Measurements from ENCODE around the gene SMIM1.
"Not testable (repeated sequence)": the region's sequence is repeated elsewhere in the genome, so short reads cannot be mapped to it uniquely, and the experiment has no call there.

The SMIM1 gene

GRCh38 chr1:3736708-3737107 is 35.8 kb upstream of the SMIM1 start:
- no peak for DNase-seq (ENCODE audit: low read depth)

DNA sequence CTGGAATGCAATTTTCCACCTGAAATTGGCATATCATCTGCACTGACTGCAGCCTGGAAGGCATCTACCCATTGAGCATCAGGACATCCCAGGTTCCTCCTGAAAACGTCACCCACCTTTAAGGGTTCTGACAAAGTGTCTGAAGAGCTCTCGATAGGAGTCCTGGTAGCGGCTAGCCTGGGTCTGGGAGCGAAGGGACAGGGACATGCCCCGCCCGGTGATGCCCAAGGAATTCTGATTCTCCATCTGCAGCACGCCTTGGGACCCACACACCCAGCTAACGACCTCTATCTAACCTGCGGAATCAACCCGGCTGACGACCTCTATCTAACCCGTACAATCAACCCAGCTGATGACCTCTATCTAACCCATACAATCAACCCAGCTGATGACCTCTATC is 33.6 kb upstream of the SMIM1 start:
- DNase-seq (ENCODE audit: low read depth), result no peak

DNA sequence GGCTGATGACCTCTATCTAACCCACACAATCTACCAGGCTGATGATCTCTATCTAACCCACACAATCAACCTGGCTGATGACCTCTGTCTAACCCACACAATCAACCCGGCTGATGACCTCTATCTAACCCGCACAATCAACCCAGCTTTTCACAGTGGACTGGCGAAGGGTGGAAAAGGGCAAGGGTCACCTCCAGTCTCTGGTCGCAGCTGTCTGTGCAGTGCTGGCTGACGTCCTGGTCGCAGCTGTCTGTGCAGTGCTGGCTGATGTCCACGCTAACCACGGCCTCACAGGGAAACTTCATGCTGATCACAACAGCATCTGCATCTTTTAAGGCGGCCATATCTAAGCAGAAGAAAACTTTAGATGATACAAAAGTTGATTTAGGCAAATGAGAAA is 32.5 kb upstream of the SMIM1 start:
- DNase-seq (ENCODE audit: low read depth), result no peak

- DNase-seq (ENCODE audit: low read depth), result no peak
Measured at GRCh38 chr1:3740752-3741151, 31.8 kb upstream of the SMIM1 start.

- no peak for DNase-seq (ENCODE audit: low read depth)
Measured at GRCh38 chr1:3741566-3742438, 30.7 kb upstream of the SMIM1 start.

GRCh38 chr1:3742439-3743298 is 29.9 kb upstream of the SMIM1 start:
- no peak for DNase-seq (ENCODE audit: low read depth)

- no peak for DNase-seq (ENCODE audit: low read depth)
Measured at GRCh38 chr1:3743421-3743820, 29.1 kb upstream of the SMIM1 start.

DNA sequence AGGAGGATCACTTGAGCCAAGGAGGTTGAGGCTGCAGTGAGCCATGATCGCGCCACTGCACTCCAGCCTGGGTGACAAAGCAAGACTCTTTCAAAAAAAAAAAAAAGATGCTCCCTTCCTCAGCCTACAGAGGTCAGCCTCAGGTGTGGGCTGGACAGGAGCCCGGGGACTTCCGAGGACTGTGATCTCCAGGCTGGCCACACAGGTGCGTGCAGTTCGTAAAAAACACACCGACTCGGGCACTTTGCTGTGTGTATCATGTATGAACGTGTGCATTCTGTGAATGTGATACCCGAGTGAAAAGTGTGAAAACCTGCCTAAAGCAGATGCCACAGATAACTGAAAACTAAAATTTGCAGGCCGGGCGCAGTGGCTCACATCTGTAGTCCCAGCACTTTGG is 28.7 kb upstream of the SMIM1 start:
- no peak for DNase-seq (ENCODE audit: low read depth)

- no peak for DNase-seq (ENCODE audit: low read depth)
Measured at GRCh38 chr1:3744646-3745045, 27.9 kb upstream of the SMIM1 start.

DNA sequence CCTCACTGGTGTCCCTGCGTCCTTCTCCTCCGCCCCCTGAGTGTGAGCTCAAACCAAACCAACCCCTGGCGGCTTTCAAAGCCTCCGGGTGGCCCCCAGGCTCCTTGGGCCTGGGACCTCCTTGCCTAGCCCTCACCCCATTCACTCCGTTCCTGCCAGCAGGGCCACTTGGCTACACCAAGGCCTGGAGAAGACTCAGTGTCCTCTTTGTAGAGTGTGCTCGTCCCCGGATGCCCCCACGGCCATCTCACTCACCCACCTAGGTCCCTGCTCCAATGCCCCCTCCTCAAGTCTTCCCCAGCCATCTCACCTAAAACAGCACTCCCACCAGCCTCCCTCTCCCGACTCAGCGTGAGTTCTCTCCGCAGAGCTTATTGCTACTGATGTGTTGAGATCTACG is 27.5 kb upstream of the SMIM1 start:
- no peak for DNase-seq (ENCODE audit: low read depth)

DNA sequence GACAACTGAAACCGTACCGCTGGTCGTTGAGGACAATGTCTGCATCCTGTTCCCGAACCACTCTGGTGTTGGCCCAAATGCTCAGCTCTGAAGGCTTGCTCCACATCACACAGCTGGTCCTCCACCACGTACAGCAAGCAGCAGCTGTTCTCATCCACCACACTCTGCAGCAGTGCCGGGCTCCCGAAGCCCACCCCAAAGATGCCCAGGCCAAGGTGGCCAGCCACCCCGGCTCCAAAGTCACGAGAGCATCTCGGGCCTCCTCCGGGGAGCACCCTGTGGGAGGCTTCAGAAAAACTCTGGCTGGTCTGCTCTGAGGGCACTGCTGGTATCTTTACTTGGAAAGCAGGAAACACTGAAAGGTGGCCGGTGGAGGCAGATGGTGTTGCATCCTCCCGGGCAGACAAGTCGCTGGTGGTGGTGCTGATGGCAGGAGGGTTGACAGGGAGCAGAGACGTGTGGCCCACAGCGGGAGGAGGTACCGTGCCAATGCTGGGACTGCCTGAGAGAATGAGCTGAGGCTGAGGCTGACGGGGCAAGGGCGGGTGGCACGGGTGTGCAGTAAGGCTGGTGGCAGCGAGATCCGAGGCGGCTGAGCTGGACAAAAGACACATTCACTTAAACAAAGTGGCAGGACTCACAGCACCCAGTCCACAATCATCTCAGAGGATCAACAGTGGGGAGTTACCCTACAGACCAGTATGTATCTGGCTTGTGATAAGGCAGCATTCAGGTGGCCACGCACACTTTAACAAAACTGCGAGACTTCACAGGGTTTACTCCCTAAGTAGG is 26.8 kb upstream of the SMIM1 start:
- DNase-seq (ENCODE audit: low read depth), result no peak

- no peak for DNase-seq (ENCODE audit: low read depth)
Measured at GRCh38 chr1:3746389-3746829, 26.1 kb upstream of the SMIM1 start.

- peak; percentile 80 for DNase-seq (ENCODE audit: low read depth)
Measured at GRCh38 chr1:3746830-3747521, 25.6 kb upstream of the SMIM1 start.

- no peak for DNase-seq (ENCODE audit: low read depth)
Measured at GRCh38 chr1:3747522-3747848, 25.1 kb upstream of the SMIM1 start.

- no peak for DNase-seq (ENCODE audit: low read depth)
Measured at GRCh38 chr1:3747903-3748302, 24.6 kb upstream of the SMIM1 start.

GRCh38 chr1:3748316-3748900 is 24.1 kb upstream of the SMIM1 start:
- DNase-seq (ENCODE audit: low read depth), result not testable (repeated sequence)

DNA sequence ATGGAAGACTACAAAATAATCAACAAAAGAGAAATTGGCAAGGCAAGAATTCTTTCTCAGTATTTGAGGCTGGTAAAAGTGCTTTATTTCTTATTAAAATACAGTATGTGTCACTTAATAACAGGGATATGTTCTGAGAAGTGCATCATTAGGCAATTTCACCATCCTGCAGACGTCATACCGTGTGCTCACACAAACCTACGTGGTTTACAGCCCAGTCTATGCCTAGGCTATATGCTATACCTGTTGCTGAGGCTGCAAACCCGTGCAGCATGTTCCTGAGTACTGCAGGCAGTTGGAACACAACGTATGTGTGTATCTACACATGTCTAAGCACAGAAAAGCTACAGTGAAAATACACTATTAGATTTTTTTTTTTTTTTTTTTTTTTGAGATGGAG is 23.0 kb upstream of the SMIM1 start:
- no peak for DNase-seq (ENCODE audit: low read depth)

DNA sequence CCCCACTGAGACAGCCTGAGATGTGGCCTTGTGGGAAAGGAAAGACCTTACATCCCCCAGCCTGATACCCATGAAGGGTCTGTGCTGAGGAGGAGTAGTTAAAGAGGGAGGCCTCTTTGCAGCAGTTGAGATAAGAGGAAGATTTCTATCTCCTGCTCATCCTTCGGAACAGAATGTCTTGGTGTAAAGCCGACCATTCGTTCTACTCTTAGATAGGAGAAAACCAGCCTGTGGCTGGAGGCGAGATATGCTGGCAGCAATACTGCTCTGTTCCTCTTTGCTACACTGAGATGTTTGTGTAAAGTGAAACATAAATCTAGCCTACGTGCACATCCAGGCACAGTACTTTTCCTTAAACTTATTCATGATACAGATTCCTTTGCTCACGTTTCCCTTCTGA is 21.8 kb upstream of the SMIM1 start:
- no peak for DNase-seq (ENCODE audit: low read depth)

GRCh38 chr1:3752400-3752945 is 20.1 kb upstream of the SMIM1 start, which contains the start of gene CCDC27:
CCDC27 (plus strand) TSS chr1:3752450; CDS start chr1:3752482, 32 bp downstream.
- no peak for DNase-seq (ENCODE audit: low read depth)

GRCh38 chr1:3753656-3754454 is 18.7 kb upstream of the SMIM1 start:
- no peak for DNase-seq (ENCODE audit: low read depth)

All from activated T-helper 1 cell treated with Interleukin-2 at 50 U/mL for 16 hours (primary cell).